Hepatocyte (in vitro differentiated cells): ENCODE measurements around the gene STRN. TPM values are rescaled to one million over a fixed set of nuclear protein-coding genes. Genes with fewer than 3 reads are reported as not detected.

Experiments
- DNase-seq: peaks from one replicate; pipeline ENCODE4 v3.0.0-alpha.2; 2016; ENCODE audit warnings: low spot score
- H2AFZ ChIP-seq: fragments of 200-600 bp; sonication (generic); 2 replicates; pipeline ENCODE4 v1.6.0; 2016; ENCODE audit warnings: antibody characterized with exemption, mild to moderate bottlenecking
- H3K27ac ChIP-seq: fragments of 200-600 bp; sonication (generic); 2 replicates; pipeline ENCODE4 v1.5.1; 2016; ENCODE audit warnings: mild to moderate bottlenecking
- H3K27me3 ChIP-seq: fragments of 200-600 bp; sonication (generic); 2 replicates; pipeline ENCODE4 v1.6.1; 2016
- H3K36me3 ChIP-seq: fragments of 200-600 bp; sonication (generic); replicated peaks from 2 replicates; pipeline ENCODE4 v1.5.1; 2016; ENCODE audit warnings: low read depth; ENCODE audit not compliant: insufficient read depth
- H3K4me1 ChIP-seq: fragments of 200-600 bp; sonication (generic); 2 replicates; pipeline ENCODE4 v1.5.1; 2016; ENCODE audit warnings: mild to moderate bottlenecking, moderate library complexity; ENCODE audit not compliant: insufficient read depth
- H3K4me2 ChIP-seq: fragments of 200-600 bp; sonication (generic); 2 replicates; pipeline ENCODE4 v1.6.0; 2016
- H3K4me3 ChIP-seq: fragments of 200-600 bp; sonication (generic); 2 replicates; pipeline ENCODE4 v1.5.1; 2016; ENCODE audit warnings: mild to moderate bottlenecking
- H3K79me2 ChIP-seq: fragments of 200-600 bp; sonication (generic); 2 replicates; pipeline ENCODE4 v1.6.0; 2017; ENCODE audit warnings: mild to moderate bottlenecking
- H3K9me2 ChIP-seq: fragments of 200-600 bp; sonication (generic); replicated peaks from 2 replicates; pipeline ENCODE4 v1.6.0; 2017; ENCODE audit warnings: mild to moderate bottlenecking; ENCODE audit not compliant: insufficient read depth
- H3K9me3 ChIP-seq: fragments of 200-600 bp; sonication (generic); 2 replicates; pipeline ENCODE4 v1.5.1; 2016; ENCODE audit warnings: low read depth, mild to moderate bottlenecking
- H4K20me1 ChIP-seq: fragments of 200-600 bp; sonication (generic); 2 replicates; pipeline ENCODE4 v1.6.0; 2016; ENCODE audit warnings: mild to moderate bottlenecking; ENCODE audit not compliant: insufficient read depth, poor library complexity, severe bottlenecking
- EZH2 ChIP-seq: fragments of 200-600 bp; sonication (generic); IDR thresholded peaks from 2 replicates; pipeline ENCODE4 v1.6.1; 2016; ENCODE audit warnings: antibody characterized with exemption, mild to moderate bottlenecking, borderline replicate concordance
- EZH2phosphoT487 ChIP-seq: fragments of 200-600 bp; sonication (generic); IDR thresholded peaks from one replicate; pipeline ENCODE4 v1.6.1; 2018; ENCODE audit warnings: antibody characterized with exemption, mild to moderate bottlenecking, low read depth, moderate library complexity; ENCODE audit not compliant: unreplicated experiment, severe bottlenecking
- WGBS: methylation state at CpG from one replicate; pipeline ENCODE4 v1.1.6; 2016; ENCODE audit warnings: low lambda C conversion rate; ENCODE audit errors: missing lambda C conversion rate; 5-methylcytosine and 5-hydroxymethylcytosine counted together
- polyA plus RNA-seq: library from polyadenylated mRNA; unstranded; fragments of >200 nt; fragmentation: Nextera tagmentation; extraction: Ambion mirVana; gene quantifications from 2 replicates; pipeline ENCODE4 v1.2.1, GENCODE V29; 2016
- total RNA-seq: library from RNA; depleted of rRNA; stranded (reverse); fragments of >200 nt; gene quantifications from 2 replicates; pipeline ENCODE4 v1.2.3, GENCODE V29; 2014
- TF ChIP-seq, protein P1 (sequence below): fragments of 200-600 bp; sonication (generic); IDR thresholded peaks from 2 replicates; pipeline ENCODE4 v1.5.1; 2016; ENCODE audit warnings: antibody characterized with exemption, mild to moderate bottlenecking; ENCODE audit not compliant: poor library complexity

Gene STRN
- total and polyA plus RNA-seq, 2 experiments from 2014 or later, result 4.4 to 13.9 TPM

DNA sequence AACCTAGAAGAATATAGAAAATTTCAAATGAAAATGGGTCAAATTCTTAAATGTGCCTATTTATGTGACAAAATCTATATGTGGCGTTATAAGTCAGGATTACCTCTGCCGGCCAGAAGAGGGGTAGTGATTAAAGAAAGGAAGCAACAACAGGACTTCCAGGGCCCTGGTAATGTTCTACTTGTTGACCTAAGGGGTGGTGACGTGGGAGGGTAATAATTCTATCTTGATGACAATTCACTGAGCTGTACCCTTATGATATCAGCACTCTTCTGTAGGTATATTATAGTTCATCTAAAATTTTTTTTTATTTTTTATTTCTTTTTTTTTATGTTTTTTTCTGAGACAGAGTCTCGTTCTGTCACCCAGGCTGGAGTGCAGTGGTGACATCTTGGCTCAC lies 87.9 kb downstream of the STRN start:
- H3K36me3 ChIP-seq, result no peaks in the 10 kb centered on the region

DNA sequence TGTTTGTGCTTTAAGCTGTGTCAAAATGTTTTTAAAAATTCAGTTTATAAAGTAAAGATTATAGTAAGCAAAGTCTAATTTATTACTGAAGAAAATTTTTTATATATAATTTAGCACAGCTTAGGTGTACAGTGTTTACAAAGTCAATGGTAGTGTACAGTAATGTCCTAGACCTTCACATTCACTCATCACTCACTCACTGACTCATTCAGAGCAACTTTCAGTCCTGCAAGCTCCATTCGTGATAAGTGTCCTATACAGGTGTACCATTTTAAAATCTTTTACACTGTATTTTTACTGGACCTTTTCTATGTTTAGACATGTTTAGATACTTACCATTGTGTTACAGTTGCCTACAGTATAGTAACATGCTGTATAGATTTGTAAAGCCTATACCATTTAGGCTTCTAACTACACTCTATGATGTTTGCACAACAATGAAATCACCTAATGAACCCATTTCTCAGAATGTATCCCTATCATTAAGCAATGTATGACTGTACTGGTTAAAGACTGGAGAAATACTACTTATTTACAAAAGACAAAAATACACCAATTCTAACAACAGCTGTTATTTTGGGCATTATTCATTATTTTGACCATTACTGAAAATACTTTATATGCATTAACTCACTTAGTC lies 95.1 kb downstream of the STRN start:
- Histone ChIP-seq H3K27ac (no peak overlapping the region), H3K9me2 (no peaks in the 10 kb centered on the region), H2AFZ (no peak overlapping the region), H3K4me2 (no peak overlapping the region), H3K9me3 (no peaks in the 10 kb centered on the region), H4K20me1 (no peaks in the 10 kb centered on the region), H3K36me3 (no peaks in the 10 kb centered on the region), H3K79me2 (no peaks in the 10 kb centered on the region), H3K27me3 (no peaks in the 10 kb centered on the region), H3K4me1 (no peaks in the 10 kb centered on the region), H3K4me3 (no peak overlapping the region)
- TF ChIP-seq EZH2phosphoT487 (no peak), EZH2 (no peak)
- TF ChIP-seq, protein P1, sequence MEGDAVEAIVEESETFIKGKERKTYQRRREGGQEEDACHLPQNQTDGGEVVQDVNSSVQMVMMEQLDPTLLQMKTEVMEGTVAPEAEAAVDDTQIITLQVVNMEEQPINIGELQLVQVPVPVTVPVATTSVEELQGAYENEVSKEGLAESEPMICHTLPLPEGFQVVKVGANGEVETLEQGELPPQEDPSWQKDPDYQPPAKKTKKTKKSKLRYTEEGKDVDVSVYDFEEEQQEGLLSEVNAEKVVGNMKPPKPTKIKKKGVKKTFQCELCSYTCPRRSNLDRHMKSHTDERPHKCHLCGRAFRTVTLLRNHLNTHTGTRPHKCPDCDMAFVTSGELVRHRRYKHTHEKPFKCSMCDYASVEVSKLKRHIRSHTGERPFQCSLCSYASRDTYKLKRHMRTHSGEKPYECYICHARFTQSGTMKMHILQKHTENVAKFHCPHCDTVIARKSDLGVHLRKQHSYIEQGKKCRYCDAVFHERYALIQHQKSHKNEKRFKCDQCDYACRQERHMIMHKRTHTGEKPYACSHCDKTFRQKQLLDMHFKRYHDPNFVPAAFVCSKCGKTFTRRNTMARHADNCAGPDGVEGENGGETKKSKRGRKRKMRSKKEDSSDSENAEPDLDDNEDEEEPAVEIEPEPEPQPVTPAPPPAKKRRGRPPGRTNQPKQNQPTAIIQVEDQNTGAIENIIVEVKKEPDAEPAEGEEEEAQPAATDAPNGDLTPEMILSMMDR, result no peak
- WGBS, result 97% methylated on average over 1 of the region's 1 CpG
- no peak for DNase-seq

More for the DNA sequence above, 87.9 kb downstream of the STRN start:
- TF ChIP-seq EZH2phosphoT487 (no peak), EZH2 (no peak)
- TF ChIP-seq, protein P1, result no peak
- H3K4me1 ChIP-seq, result no peaks in the 10 kb centered on the region
- H2AFZ ChIP-seq, result no peak overlapping the region
- H3K4me2 ChIP-seq, result no peak overlapping the region
- H3K4me3 ChIP-seq, result no peak overlapping the region
- no peaks in the 10 kb centered on the region for H4K20me1 ChIP-seq
- H3K27ac ChIP-seq, result no peak overlapping the region
- H3K9me2 ChIP-seq, result no peaks in the 10 kb centered on the region
- H3K27me3 ChIP-seq, result no peaks in the 10 kb centered on the region
- no peaks in the 10 kb centered on the region for H3K9me3 ChIP-seq
- WGBS, result 96% methylated on average over 4 of the region's 4 CpGs
- no peaks in the 10 kb centered on the region for H3K79me2 ChIP-seq
- DNase-seq, result no peak

DNA sequence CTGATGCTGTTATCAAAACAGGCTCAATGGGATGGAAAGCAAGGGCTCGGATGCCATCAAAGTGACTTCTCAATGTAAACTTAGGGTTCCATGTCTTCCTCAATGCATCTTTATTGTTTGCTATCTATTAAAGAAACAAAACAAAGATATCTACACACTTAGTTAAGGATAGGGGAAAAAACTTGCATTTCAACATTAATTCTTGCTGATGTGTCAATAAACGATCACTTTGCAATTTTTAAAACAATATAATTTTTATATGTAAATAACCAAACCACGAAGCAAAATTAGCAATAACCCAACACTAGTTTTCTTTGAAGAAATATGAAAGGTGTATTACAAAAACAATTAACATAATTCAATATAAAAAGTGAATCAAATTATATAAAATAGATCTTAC lies 96.7 kb downstream of the STRN start:
- no peak overlapping the region for H3K27ac ChIP-seq
- H2AFZ ChIP-seq, result no peak overlapping the region
- no peak overlapping the region for H3K4me2 ChIP-seq
- no peaks in the 10 kb centered on the region for H3K4me1 ChIP-seq
- no peaks in the 10 kb centered on the region for H3K79me2 ChIP-seq
- H3K9me2 ChIP-seq, result no peaks in the 10 kb centered on the region
- 66% methylated on average over 3 of the region's 3 CpGs for WGBS
- no peak for TF ChIP-seq EZH2phosphoT487
- TF ChIP-seq, protein P1, result no peak
- TF ChIP-seq EZH2, result no peak
- H3K4me3 ChIP-seq, result no peak overlapping the region
- no peak for DNase-seq
- H3K36me3 ChIP-seq, result no peaks in the 10 kb centered on the region
- H4K20me1 ChIP-seq, result no peaks in the 10 kb centered on the region
- H3K9me3 ChIP-seq, result no peaks in the 10 kb centered on the region
- H3K27me3 ChIP-seq, result no peaks in the 10 kb centered on the region

DNA sequence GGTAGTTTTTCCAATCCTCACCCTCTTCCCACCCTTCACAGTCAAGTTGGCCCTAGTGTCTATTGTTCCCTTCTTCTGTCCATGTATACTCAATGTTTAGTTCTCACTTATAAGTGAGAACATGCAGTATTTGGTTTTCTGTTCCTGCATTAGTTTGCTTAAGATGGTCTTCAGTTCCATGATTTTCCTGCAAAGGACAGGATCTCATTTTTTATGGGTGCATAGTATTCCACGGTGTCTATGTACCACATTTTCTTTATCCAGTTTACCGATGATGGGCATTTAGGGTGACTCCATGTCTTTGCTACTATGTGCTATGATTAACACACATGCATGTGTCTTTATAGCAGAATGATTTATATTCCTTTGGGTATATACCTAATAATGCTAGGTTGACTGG lies 104.4 kb downstream of the STRN start:
- TF ChIP-seq, protein P1, result no peak
- TF ChIP-seq EZH2, result no peak
- no peak for TF ChIP-seq EZH2phosphoT487
- WGBS, result 96% methylated on average over 2 of the region's 2 CpGs
- no peaks in the 10 kb centered on the region for H3K4me1 ChIP-seq

More for the DNA sequence above, 104.4 kb downstream of the STRN start:
- no peak overlapping the region for H2AFZ ChIP-seq
- H3K36me3 ChIP-seq, result no peaks in the 10 kb centered on the region
- no peak overlapping the region for H3K4me3 ChIP-seq
- no peaks in the 10 kb centered on the region for H3K9me2 ChIP-seq
- H3K4me2 ChIP-seq, result no peak overlapping the region
- H4K20me1 ChIP-seq, result no peaks in the 10 kb centered on the region
- H3K79me2 ChIP-seq, result no peaks in the 10 kb centered on the region
- no peaks in the 10 kb centered on the region for H3K27me3 ChIP-seq
- no peaks in the 10 kb centered on the region for H3K9me3 ChIP-seq
- no peak overlapping the region for H3K27ac ChIP-seq
- DNase-seq, result no peak
